Naive B cell (primary cell): ENCODE data around the gene NOC2L. TPM values are rescaled to one million over a fixed set of nuclear protein-coding genes. Genes with fewer than 3 reads are reported as not detected.
A peak's percentile ranks its signal among the peaks of the same experiment; 100 is the strongest.

Experiments used
- ATAC-seq, 2 donors: fragments of 150-1000 bp; cut with Tn5 transposase; 2 replicates each; pipeline ENCODE4 v1.10.0; 2021; ENCODE audit warnings: low read depth in 2 of 2, mild to moderate bottlenecking in 2 of 2, moderate library complexity in 2 of 2
- DNase-seq: peaks from one replicate; pipeline ENCODE4 v3.0.0; 2022
- H3K27ac Mint-ChIP-seq, 6 donors: one replicate each; pipeline ENCODE4 v1.8.0; 2020 to 2022; ENCODE audit warnings: mild to moderate bottlenecking in 6 of 6, mixed read lengths in 6 of 6, moderate library complexity in 5 of 6, inconsistent platforms in 2 of 6
- H3K27me3 Mint-ChIP-seq, 3 donors: one replicate each; pipeline ENCODE4 v1.8.0; 2021 to 2022; ENCODE audit warnings: mixed read lengths in 3 of 3, mild to moderate bottlenecking in 1 of 3
- H3K36me3 Mint-ChIP-seq, 2 donors: one replicate each; pipeline ENCODE4 v1.8.0; 2020 to 2022; ENCODE audit warnings: mixed read lengths in 2 of 2, inconsistent platforms in 1 of 2, mild to moderate bottlenecking in 1 of 2
- H3K4me1 Mint-ChIP-seq, 3 donors: one replicate each; pipeline ENCODE4 v1.8.0; 2020 to 2022; ENCODE audit warnings: mixed read lengths in 3 of 3, inconsistent platforms in 1 of 3, mild to moderate bottlenecking in 1 of 3, moderate library complexity in 1 of 3
- H3K4me3 Mint-ChIP-seq, 8 donors: one replicate each; pipeline ENCODE4 v1.8.0; 2020 to 2022; ENCODE audit warnings: mild to moderate bottlenecking in 8 of 8, mixed read lengths in 8 of 8, moderate library complexity in 8 of 8, inconsistent platforms in 2 of 8
- H3K9me3 Mint-ChIP-seq, 7 donors: one replicate each; pipeline ENCODE4 v1.8.0; 2020 to 2022; ENCODE audit warnings: mixed read lengths in 7 of 7, mild to moderate bottlenecking in 5 of 7, inconsistent platforms in 2 of 7, moderate library complexity in 1 of 7
- polyA plus RNA-seq, 6 donors: library from polyadenylated mRNA; unstranded; fragments of 300-500 nt; fragmentation: Illumina TruSeq; gene quantifications; one replicate each; pipeline ENCODE4 v1.2.3, GENCODE V29; 2021; ENCODE audit warnings: low read depth in 6 of 6

NOC2L gene
- polyA plus RNA-seq, 6 donors from 2014 or later: 50.8 to 78.2 (median 60.4) TPM

- no peak for ATAC-seq
Measured at GRCh38 chr1:985126-985525, 26.1 kb upstream of the NOC2L start.

DNA sequence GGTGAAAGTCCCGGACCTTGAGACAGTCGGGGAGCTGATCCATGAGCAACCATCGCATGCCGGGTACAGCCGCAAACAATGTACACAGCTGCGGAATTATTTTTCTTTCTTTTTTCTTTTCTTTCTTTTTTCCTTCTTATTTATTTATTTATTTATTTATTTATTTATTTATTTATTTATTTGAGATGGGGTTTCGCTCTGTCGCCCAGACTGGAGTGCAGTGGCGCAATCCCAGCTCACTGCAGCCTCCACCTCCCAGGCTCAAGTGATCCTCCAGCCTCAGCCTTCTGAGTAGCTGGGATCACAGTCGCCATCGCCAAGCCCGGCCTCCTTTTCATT, 25.4 kb upstream of the NOC2L start:
- DNase-seq: no peak
- no peak for ATAC-seq
- Mint-ChIP-seq H3K4me1 (no peaks in the 10 kb centered on the region), H3K4me3 (no peak overlapping the region), H3K27me3 (peaks cover 22 to 70% (median 33%) of the 10 kb centered on the region in 3 donors), H3K27ac (peak overlapping the region in 1 of 6 donors; percentile 54), H3K36me3 (peaks cover 0 to 5% of the 10 kb centered on the region in 2 donors), H3K9me3 (peaks cover 0 to 7% (median 0%) of the 10 kb centered on the region in 7 donors)

More at GRCh38 chr1:985126-985525, 26.1 kb upstream of the NOC2L start:
- Mint-ChIP-seq H3K9me3 (peaks cover 0 to 7% (median 0%) of the 10 kb centered on the region in 7 donors), H3K36me3 (peaks cover 0 to 5% of the 10 kb centered on the region in 2 donors), H3K27ac (no peak overlapping the region), H3K4me1 (no peaks in the 10 kb centered on the region), H3K4me3 (no peak overlapping the region), H3K27me3 (peaks cover 26 to 77% (median 36%) of the 10 kb centered on the region in 3 donors)
- DNase-seq: no peak

GRCh38 chr1:983798-984475, 24.9 kb upstream of the NOC2L start:
- Mint-ChIP-seq H3K4me1 (no peaks in the 10 kb centered on the region), H3K27ac (peak overlapping the region in 2 of 6 donors; percentile 30 to 54), H3K36me3 (peaks cover 0 to 2% of the 10 kb centered on the region in 2 donors), H3K27me3 (peaks cover 19 to 65% (median 28%) of the 10 kb centered on the region in 3 donors), H3K9me3 (peaks cover 0 to 5% (median 0%) of the 10 kb centered on the region in 7 donors), H3K4me3 (no peak overlapping the region)
- DNase-seq (peak; percentile 60), ATAC-seq (peak; percentile 80 to 83)

GRCh38 chr1:982765-983436, 23.8 kb upstream of the NOC2L start:
- DNase-seq: no peak
- no peak overlapping the region for H3K4me3 Mint-ChIP-seq
- no peak for ATAC-seq
- peaks cover 0 to 4% (median 4%) of the 10 kb centered on the region in 3 donors for H3K4me1 Mint-ChIP-seq
- H3K36me3 Mint-ChIP-seq: no peaks in the 10 kb centered on the region
- peaks cover 10 to 60% (median 26%) of the 10 kb centered on the region in 3 donors for H3K27me3 Mint-ChIP-seq
- peaks cover 0 to under 1% (median 0%) of the 10 kb centered on the region in 7 donors for H3K9me3 Mint-ChIP-seq
- H3K27ac Mint-ChIP-seq: no peak overlapping the region

DNA sequence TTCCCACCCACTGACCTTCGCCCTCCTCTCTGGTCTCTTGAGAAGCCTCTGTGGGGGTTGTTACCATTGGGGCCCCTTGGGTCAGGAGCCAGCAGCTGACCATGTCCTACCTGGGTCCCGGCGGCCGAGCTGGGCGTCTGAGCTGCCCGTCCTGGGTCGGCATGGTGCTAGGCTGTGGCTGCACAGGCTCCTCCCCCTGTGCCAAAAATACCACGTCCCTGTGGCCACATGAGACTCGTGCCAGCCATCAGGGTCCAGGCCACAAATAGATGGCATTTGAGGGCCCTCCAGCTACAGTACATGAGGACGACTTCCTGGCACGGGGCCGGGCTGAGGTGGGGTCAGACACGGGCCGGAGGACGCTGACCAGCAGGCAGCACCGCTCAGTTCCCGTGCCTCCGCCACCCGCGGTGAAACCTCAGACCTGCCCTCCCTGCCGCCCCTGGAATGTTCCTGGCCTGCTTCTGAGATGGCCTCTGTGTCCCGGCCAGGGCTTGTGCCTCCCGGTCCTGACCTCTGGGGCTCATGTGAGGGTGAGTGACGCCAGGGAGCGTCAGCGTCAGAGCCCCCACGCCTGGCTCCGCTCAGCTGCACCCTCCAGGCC, 23.0 kb upstream of the NOC2L start, which contains the start of gene PERM1:
TSS of gene PERM1 (minus strand) at position 139 of the 604 bp plus-strand sequence. CDS start 1,064 bp downstream, outside the sequence.
- no peak for ATAC-seq
- DNase-seq: no peak
- Mint-ChIP-seq H3K9me3 (no peaks in the 10 kb centered on the region), H3K27me3 (peaks cover 8 to 54% (median 27%) of the 10 kb centered on the region in 3 donors), H3K4me3 (no peak within 1 kb of the TSS), H3K4me1 (peaks cover 0 to 4% (median 4%) of the 10 kb centered on the region in 3 donors), H3K27ac (no peak within 1 kb of the TSS), H3K36me3 (no peaks in the 10 kb centered on the region)

- Mint-ChIP-seq H3K4me1 (peaks cover 0 to 4% (median 4%) of the 10 kb centered on the region in 3 donors), H3K27ac (no peak overlapping the region), H3K4me3 (no peak overlapping the region), H3K27me3 (peaks cover 8 to 53% (median 27%) of the 10 kb centered on the region in 3 donors), H3K36me3 (no peaks in the 10 kb centered on the region), H3K9me3 (no peaks in the 10 kb centered on the region)
- no peak for DNase-seq
- no peak for ATAC-seq
Measured at GRCh38 chr1:981491-981954, 22.5 kb upstream of the NOC2L start.

DNA sequence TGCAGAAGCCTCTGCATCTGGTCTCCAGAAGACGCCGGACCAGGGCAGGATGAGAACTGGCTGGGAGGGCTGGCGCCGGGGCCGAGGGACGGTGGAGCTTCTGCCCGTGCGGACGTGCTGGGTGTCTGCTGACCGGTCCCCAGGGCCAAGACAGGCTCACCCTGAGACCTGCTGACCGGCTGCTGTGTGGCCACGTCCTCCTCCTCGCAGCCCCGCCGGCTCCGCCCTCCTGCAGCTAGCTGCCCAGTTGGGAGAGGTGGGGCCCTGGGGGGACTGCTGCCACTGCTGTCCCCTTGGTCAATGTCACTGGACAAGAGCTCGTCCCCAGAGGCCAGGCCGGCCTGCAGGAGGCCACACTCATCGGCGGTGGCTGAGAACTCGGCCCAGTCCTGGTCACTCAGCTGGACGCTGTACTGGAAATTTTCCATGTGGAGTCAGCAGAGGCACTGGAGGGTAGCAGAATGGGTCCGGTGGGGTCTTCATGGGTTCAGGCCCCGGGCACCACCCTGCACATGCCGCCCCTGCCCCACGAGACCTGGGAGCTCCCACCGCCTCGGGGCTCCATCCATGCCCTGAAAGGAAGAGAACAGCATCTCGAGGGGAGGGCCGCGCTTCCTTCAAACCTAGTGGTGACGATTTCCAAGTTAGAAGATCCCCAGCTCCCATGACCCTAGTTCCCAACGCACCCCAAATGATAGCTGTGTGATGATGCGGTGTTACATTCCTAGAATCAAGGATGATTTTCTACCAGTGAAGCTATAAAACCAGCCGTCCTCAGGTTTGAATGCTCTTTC, 21.7 kb upstream of the NOC2L start:
- H3K9me3 Mint-ChIP-seq: no peaks in the 10 kb centered on the region
- peaks cover 3 to 7% (median 4%) of the 10 kb centered on the region in 3 donors for H3K4me1 Mint-ChIP-seq
- no peaks in the 10 kb centered on the region for H3K36me3 Mint-ChIP-seq
- H3K4me3 Mint-ChIP-seq: no peak overlapping the region
- ATAC-seq: no peak
- no peak overlapping the region for H3K27ac Mint-ChIP-seq
- no peak for DNase-seq
- peaks cover 8 to 49% (median 31%) of the 10 kb centered on the region in 3 donors for H3K27me3 Mint-ChIP-seq

- H3K36me3 Mint-ChIP-seq: no peaks in the 10 kb centered on the region
- H3K9me3 Mint-ChIP-seq: no peaks in the 10 kb centered on the region
- no peak for ATAC-seq
- H3K27ac Mint-ChIP-seq: no peak overlapping the region
- H3K4me3 Mint-ChIP-seq: no peak overlapping the region
- no peak for DNase-seq
- H3K4me1 Mint-ChIP-seq: peaks cover 4 to 10% (median 8%) of the 10 kb centered on the region in 3 donors
- H3K27me3 Mint-ChIP-seq: peaks cover 6 to 49% (median 38%) of the 10 kb centered on the region in 3 donors
Measured at GRCh38 chr1:980137-980571, 21.1 kb upstream of the NOC2L start.

DNA sequence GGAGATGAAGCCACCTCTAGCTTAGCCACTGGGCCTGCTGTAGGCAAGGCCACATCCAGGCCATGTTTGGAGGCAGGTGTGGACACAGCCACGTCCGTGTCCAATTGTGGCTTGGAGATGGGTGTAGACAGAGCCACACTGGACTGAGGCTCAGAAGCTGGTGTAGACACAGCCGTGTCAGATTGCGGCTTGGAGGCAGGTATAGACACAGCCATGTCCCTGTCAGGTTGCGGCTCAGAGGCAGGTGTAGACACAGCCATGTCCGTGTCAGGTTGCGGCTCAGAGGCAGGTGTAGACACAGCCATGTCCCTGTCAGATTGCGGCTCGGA, 20.7 kb upstream of the NOC2L start:
- DNase-seq (no peak), ATAC-seq (no peak)
- H3K27ac Mint-ChIP-seq: no peak overlapping the region
- no peaks in the 10 kb centered on the region for H3K9me3 Mint-ChIP-seq
- peaks cover 4 to 10% (median 8%) of the 10 kb centered on the region in 3 donors for H3K4me1 Mint-ChIP-seq
- no peaks in the 10 kb centered on the region for H3K36me3 Mint-ChIP-seq
- peaks cover 4 to 49% (median 42%) of the 10 kb centered on the region in 3 donors for H3K27me3 Mint-ChIP-seq
- no peak overlapping the region for H3K4me3 Mint-ChIP-seq

DNA sequence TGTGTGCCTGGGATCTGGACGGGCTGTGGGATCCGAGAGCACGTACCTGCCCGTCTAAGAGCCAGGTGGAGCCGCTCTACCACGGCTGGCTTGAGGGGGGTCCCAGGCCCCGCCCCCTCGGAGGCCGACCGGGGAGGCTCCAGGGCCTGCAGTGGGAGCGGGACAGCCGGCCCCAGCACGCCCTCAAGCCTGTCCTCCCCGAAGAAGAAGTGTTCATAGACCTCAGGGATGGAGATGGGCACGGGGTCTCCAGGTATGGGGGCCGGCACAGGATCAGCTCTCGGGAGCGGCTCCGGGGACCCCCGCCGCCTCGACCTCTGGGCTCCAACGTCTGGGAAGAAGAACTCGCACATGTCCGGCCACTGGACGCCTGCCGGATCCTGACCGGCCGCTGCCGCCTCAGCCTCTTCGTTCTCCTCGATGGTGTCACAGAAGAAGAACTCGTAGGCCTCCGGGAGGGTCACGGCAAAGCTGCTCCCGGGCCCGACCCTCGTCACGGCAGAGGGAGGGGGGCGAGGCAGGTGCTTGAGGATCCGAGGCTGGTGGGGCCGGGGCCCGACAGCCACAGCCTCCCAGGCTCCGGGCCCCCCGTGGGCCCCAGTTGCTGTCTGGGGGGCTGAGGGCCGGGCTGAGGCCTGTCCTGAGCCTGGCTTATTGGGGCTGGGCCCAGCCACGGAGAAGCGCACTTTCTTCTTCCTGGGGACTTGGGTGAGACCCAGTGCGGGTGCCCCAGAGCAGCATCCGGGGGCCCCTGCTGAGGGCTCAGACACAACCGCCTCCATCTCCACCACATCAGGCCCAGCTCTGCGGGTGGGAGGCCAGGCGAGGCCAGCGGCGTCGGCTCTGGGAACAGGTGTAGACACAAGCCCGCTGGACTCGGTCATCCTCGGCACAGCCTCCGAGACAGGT, 20.0 kb upstream of the NOC2L start:
- Mint-ChIP-seq H3K27me3 (peaks cover 4 to 55% (median 46%) of the 10 kb centered on the region in 3 donors), H3K36me3 (no peaks in the 10 kb centered on the region), H3K27ac (no peak overlapping the region), H3K4me1 (peaks cover 4 to 10% (median 8%) of the 10 kb centered on the region in 3 donors), H3K9me3 (no peaks in the 10 kb centered on the region), H3K4me3 (no peak overlapping the region)
- ATAC-seq: no peak
- no peak for DNase-seq

DNA sequence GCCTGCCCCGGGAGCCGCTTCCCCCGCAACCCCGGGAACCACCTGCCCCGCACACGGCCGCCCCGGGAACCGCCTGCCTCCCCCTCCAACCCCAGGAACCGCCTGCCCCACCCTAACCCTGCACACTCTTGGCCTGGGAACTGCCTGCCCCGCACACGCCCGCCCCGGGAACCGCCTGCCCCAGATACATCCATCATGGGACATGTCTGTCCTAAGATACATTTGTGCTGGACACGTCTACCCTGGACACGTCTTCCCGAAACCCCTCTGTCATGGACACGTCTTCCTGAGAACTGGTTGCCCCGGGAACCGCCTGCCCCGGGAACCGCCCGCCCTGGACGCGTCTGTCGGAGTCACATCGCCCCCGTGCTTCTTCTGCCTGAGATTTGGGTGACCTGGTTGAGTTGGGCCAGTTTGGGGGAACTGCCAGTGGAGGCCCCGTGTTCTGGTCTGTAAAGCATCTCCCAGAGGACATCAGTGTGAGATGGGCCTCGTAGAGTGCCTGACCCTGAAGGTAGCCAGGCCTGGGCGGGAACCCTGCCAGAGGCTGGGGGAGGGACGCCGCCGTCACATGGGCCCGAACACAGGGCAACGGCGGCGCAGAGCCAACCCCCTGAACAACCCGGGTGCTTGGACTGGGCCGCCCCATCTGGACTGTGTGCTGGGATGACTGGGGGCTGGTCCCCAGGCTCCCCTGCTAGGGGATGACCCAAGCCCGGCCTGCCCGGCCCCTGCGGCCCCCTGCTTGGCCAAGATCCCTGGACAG, 19.2 kb upstream of the NOC2L start:
- H3K36me3 Mint-ChIP-seq: no peaks in the 10 kb centered on the region
- no peaks in the 10 kb centered on the region for H3K9me3 Mint-ChIP-seq
- peaks cover 2 to 52% (median 39%) of the 10 kb centered on the region in 3 donors for H3K27me3 Mint-ChIP-seq
- ATAC-seq: no peak
- peaks cover 4 to 10% (median 8%) of the 10 kb centered on the region in 3 donors for H3K4me1 Mint-ChIP-seq
- DNase-seq: no peak
- H3K4me3 Mint-ChIP-seq: peak overlapping the region in 2 of 8 donors; percentile 36 to 48
- H3K27ac Mint-ChIP-seq: peak overlapping the region in 1 of 6 donors; percentile 80
